Right renal cortex interstitium (tissue), 3 donors: ENCODE results near the gene ANGPT4. TPM values are rescaled to one million over a fixed set of nuclear protein-coding genes. Genes with fewer than 3 reads are reported as not detected.
A peak's percentile ranks its signal among the peaks of the same experiment; 100 is the strongest.
"Not testable (repeated sequence)": the region's sequence is repeated elsewhere in the genome, so short reads cannot be mapped to it uniquely, and the experiment has no call there.

Experiments used
- DNase-seq, 3 donors: peaks; one replicate each; pipeline ENCODE4 v3.0.0-alpha.2; 2013; ENCODE audit warnings: low read depth in 3 of 3, low spot score in 2 of 3
- polyA plus RNA-seq, 3 donors: library from polyadenylated mRNA; unstranded; fragments of 120-200 nt; gene quantifications; one replicate each; pipeline ENCODE4 v1.2.1, GENCODE V29; 2013; ENCODE audit not compliant: insufficient read length in 3 of 3

Gene ANGPT4
- polyA plus RNA-seq, 3 donors, result 0.15 to 0.50 (median 0.31) TPM

DNA sequence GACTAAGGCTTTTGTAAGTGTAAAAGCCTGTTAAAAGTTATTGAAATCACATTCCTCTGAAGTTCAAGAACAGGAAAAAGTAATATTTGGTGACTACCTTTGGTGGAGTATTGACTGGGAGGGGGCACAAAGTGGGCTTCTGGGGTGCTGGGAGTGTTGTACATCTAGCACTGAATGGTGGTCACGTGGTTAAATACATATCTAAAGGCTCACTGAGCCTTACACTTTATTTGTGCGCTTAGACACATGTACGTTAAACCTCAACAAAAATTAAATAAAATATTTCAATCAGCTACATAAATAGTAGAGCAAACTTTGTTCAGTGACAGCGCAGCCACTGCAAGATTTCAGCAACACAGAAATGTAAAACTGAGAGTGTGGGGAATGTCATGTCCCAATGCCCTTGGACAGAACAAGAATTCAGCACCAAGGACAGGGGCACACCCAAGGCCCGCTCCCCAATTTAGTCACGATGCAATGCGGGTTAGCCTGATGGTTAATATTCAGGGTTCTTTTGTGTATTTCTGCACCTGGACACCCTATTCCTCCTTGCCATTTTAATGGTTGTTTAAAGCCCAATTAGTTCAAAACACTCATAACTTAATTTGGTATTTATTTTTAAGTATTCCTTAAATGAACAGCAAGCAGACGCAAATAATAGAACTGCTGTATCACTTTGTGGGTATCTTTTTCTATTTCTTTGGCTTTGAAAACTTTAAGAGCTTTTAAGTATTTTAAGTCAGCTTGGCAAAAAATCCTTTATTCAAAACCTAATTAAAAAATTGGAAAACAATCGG is 37.4 kb downstream of the ANGPT4 start:
- DNase-seq, result peak; percentile 18 to 47 (median 27)

DNA sequence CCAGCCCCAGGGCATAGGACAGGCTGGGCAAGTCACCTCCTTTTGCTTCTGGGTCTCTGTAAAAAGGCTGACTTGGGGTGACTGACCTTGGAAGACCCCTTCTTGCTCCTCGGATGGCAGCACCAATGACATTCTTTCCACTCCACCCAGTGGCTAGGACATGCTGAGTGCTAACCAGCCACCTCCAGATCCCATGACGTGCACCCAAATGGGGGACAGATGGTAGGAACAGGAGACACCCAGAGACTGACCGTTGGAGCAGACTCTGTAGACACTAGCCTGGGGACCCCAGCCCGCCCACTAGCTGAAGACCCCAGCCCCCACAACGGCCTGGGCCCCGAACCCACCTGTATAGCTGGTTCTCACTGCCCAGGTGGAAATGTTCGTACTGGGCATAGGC is 38.3 kb downstream of the ANGPT4 start:
- DNase-seq, result no peak

DNA sequence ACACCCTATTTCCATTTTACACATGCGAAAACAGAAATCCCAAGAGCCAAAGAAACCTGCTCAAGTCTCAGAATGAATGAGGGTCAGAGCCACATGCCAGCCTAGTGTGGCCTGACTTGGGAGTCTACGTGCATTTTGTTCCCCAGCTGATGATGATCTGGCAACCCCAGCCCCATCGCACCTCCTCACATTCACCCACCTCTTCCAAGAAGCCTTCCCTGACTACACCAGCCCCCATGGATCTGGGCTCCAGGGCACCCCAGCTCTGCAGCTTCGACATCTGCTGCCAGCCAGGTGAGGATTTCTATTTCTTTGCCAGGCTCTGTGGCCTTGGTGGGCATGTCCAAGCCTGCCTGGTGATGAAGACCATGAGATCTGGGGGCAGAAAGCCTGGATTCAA is 41.0 kb downstream of the ANGPT4 start:
- DNase-seq, result no peak

DNA sequence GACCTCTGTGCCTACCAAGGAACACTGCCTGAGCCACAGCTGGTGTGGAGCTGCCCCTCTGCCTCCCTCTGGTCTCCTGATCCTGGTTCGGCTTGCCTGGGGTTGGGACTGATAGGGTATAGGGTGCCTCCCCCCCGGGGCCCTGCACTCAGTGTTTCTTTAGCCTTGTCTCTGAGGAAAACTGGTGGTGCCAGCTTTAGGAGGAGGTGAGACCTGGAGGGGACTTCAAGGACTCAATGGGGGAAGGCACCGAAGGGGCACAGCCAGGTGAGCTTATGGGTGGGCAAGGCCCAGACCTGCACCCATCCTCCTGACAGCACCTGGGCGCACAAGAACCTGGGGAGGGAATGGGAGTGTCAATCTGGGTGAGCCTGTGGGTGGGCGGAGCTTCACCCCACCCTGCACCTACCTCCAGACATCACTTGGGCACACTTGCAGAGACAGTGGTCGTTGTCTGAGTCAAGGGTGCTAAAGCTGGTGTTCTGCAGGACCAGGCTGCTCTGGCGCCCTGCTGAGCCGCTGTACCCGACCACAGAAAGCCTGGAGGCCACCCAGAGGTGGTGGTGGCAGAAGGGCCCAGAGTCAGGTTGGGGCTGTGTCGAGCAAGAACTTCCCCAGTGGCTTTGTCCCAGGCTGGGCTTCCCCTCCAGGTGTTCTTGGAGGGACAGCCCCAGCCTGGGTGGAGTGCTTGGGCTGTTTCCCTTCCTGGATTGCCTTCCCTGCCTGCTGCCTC is 42.1 kb downstream of the ANGPT4 start:
- no peak for DNase-seq

DNA sequence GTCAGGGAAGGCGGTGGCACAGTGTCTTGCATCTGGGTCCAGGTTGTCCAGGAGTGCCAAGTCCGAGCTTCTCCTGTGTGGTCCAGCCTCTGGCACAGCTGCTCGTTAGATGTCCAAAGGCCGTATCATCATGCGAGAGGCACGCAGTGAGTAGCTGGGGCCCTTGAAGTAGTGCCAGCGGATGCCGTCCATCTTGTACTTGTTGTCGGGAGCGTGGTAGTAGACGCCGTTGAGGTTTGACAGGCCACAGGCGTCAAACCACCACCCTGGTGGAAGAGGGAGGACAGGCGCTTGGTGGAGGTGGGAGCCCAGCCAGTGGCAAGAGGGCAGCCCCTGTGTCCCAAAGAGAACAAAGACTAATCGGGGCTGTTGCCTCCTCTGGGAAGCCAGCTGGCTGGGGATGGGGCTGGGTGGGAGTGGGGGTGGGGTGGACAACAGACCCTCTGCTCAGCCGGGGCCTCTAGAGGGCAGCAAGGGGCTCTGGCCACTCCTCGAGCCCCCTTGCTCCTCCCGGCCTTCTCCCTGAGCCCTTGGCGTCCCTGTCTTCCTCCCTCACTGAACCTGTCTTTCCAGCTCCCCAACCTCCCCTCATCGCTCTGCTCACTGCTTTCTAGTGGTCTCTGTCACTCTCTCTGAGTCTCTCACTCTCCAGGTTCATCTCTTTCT is 43.1 kb downstream of the ANGPT4 start:
- no peak for DNase-seq

DNA sequence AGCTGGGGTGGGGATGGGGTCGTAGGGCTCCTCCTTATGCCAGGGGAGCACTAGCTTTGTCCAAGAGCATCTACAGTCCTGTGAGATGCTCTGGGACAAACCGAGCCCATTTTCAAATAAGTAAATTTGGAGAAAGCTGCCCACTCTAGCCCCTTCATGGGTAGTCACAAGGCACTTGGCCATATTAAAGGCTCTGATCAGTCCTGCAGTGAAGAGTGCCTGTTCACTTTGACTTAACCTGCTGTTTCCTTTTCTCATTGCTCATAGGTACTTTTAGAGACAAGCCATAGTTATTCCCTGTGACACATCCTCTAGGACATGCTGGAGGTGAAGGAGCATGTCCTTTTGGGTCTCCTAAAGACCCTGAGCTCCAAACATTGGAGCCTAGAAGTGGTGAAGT is 44.2 kb downstream of the ANGPT4 start:
- DNase-seq, result no peak

DNA sequence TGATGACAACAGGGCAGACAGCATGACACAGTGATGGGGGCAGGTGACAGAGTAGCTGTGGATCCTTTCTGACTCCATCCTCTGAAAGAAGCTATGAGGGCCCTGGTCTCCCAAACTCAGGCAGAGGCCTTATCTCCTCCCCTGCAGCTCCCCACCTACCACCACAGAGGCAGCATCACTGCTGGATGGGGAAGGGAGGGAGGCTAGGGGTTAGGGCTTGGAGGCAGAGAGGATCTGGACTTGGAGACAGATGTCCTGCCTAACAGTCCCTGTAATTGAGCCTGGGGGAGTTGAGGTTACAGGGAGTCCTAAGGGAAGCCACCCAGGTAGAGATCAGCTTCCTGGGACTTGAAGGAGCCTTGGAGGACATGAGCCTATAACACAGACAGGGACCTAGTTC is 44.7 kb downstream of the ANGPT4 start:
- DNase-seq, result no peak

DNA sequence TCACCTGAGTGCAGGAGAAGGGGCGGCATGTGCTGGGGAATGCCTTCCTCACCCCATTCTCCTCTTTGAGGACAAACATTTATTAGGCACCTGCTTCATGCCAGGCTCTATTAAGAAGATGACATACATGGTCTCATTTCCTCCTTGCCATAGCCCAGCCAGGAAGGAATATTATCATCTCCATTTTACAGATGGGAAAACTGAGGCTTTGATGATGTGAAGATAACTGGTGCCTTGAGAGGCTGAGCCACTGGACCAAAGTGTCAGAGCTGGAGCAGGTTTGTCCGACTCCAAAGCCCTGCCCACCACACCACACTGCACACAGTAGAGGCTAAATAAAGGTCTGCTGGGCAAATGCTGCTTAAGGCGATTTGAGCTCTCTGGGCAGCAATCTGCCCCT is 45.4 kb downstream of the ANGPT4 start:
- no peak for DNase-seq

DNA sequence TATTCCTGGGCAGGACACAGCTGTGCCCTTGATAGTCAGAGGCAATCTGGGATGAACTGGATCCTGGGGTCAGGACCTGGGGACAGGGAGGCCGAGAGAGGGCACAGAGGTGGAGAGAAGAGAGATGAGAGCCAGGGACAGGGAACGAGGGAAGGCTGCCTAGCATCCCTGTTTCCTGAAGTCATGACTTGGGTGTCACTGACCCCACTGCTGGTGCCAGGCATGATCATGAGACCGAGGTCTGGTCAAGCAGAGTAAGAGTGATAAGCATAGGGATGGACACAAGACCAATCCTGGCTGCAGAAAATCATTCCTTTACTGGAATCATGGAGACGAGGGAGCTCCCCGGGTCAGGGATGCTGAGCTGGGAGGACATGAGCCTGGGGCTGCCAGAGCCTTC is 46.5 kb downstream of the ANGPT4 start:
- no peak for DNase-seq

DNA sequence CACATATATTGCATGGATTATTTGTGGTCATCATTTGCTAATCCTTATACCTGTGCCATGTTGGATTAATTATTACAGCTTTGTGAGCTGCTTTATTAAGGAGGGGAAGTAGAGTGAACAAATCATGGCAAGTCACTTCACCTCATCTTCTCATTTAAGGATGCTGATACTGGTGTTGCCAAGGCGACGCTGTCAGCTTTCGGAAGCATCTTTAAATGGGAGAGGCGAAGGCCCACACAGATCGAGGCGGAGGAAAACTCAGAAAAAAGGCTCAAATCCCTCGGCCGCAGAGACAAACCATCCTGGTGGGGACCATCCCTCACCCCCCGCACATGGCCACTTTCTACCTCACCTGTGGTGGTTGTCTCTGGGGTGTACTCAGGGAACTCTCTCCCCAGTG is 47.9 kb downstream of the ANGPT4 start:
- DNase-seq, result no peak

DNA sequence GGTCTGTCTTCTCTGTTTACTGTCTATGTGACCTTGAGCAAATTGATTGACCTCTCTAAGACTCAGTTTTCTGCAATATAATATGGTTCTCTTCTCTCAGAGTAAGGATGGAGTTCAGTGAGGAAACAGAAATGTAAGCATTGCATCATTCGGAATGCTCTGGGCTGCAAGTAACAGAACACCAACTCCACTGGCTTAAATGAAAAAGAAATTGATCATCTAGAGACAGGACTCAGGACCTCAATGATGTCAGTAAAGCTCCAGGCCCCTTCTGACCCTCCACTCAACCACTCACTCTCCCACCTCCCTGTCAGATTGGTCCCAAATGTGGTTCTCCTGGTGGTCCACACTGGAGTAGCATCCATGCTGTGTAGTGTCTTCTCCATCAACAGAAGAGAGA is 50.7 kb downstream of the ANGPT4 start:
- no peak for DNase-seq

DNA sequence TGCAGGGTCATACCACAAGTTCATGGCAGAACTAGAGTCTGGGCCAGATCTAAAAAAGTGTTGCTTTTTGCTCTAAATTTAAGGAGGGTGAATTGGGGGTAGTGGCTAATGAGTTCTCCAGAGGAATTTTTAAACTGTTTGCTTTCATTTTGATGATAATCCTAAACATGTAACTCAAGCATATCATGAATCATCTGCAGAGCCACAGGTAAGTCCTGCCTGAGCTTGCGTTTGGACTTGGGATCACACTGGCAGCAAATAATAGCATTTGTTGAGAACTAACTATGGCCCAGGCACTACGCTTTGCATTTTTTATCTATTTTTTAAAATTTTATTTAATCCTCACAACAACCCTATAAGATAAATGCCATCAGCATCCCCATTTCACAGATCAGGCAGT is 55.2 kb downstream of the ANGPT4 start:
- no peak for DNase-seq

DNA sequence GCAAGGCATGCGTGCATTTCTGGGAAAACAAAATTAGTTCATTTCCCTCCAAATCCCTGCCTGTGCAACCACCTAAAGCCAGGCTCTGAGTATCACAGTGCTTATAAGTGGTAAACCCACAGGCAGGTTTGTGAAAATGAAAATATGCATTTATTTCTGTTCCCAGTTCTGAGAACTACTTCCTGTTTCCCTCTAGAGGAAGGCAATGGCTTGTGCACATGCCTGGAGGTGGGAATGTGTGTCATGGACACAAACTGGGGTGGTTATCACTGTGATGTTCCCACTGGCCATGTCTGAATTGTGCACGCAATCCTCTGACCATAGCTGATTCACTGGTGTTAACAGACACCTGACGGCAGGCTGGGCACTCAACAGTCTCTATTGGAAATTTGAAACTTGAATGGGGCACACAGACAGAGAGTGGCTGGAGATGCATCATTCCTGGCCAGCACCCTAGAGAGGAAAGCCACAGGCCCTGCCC is 56.3 kb downstream of the ANGPT4 start:
- DNase-seq, result no peak

DNA sequence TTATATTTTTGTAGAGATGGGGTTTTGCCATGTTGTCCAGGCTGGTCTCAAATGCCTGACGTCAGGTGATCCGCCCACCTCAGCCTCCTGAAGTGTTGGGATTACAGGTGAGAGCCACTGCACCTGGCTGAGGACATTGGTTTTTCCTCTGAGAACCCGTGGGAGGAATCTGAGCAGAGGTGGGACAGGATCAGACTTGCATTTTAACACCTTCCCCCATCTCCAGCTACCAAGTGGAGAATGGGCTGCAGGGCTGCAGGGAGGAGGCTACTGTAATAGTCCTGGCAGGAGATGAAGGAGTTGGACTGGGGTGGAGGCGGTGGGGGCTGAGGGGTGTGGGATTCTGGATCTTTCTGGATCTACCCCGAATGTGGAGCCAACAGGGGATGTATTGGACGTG is 58.1 kb downstream of the ANGPT4 start:
- no peak for DNase-seq

DNA sequence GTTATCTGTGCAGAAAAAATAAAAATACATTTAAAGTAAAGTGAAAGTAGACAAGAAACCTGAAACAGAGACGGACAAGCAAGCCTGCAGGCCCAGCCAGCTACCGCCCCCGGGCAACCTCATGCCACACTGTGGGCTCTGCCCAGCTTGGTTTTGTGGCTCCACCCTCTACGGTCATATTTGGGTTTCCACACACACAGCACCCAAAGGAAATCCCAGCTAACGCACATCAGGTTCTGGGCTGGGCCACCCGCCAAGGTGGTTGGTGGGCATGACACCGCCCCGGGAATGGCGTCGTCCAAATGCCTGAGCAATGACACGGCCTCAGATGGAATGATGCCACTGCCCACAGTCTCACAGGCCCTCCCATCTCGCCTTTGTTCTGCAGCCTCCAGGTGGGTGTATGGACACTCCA is 59.8 kb downstream of the ANGPT4 start:
- no peak for DNase-seq

DNA sequence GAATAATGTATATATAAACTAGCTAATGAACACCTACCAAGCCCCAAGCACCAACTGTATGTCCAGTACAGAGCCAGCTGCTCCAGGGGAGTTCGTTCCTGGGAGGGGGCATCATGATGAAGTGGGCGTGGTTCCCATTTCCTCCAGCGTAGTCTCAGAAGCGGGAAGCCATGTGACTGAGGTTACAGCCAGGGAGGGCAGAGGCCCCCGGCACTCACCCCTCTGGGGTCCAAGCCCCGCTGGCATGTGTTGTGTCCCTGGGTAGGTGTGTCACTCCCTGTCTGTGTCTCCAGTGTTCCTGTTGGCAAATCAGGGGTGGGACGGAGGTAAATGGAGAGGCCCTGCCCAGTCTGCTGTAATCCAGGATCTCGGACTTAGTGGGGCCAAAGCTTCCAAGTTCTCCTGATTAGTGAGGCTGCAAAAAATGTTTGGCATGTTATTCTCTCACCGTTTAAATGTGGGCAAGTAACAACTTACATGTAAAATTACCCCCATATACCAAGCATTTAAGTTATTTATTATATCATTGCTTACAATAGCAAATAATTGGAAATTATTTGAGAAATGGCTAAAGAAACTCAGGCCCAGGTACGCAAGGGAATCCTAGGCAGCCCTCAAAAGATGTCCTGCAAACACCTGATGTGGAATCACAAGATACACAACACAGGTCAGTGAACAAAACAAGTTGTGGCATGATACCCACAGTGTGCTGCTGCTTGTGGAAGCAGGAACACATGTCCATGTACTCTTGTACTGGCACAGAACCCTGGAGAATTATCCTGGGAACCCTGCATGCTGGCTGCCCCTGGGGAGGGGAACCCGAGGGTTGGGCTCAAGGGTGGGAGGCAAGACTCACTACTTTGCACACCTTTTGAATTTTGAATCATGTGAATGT is 60.4 kb downstream of the ANGPT4 start:
- DNase-seq, result no peak

DNA sequence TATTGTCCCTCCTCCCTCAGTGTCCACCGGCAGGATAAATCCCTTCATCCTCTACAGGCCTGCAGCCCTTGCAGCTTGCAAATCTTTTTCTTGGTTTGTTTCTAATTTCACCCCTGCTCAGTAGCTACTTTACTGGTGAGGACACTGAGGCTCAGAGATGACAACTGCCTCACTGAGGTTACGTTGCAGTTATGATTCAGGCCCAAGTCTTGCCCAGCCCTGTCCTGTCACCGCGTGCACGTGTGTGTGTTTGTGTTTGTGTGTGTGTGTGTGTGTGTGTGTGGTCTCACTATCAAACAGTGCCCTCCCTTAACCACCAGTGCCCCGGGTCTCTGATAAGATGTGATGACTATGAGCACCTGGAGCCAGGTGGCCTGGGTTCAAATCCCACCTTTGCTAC is 61.5 kb downstream of the ANGPT4 start:
- DNase-seq, result no peak

DNA sequence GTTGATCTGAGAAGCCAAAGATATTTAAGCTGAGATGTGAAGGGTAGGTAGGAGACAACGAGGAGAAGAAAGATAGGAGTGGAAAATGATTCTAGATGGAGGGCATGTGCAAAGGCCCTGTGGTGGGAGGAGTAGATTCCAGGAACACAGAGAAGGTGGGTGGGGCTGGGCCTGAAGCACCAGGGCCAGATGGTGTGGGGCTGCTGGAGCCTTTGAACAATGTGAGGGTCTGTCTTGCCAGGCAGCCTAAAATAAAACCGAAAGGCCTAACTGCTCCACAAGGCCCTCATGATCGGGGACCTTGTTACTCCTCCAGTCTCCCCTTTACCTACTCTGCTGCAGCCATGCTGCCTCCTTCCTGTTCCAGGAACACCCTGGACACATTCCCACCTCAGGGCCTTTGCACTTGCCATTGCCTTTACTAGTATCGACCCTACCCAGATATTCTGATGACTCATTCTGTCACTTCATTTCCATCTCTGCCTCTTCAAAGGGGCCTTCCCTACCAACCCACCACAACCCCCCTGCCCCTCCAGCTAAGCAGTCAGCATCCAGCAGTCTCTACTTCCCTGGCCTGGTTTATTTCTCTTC is 62.6 kb downstream of the ANGPT4 start:
- DNase-seq, result no peak

DNA sequence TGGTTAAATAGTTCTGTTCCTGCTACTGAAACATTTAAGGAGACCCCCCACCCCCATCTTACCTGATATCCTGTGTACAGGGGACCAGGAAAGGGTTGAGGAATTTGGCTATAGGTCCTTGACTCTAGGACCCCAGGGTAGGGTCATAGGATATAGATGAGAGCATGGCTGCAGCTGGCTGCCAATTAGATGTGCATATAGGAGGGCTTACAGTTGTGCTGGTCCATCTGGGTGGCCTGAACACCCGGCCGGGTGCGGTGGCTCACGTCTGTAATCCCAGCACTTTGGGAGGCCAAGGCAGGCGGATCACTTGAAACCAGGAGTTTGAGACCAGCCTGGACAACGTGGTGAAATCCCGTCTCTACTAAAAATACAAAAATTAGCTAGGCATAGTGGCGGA is 67.4 kb downstream of the ANGPT4 start:
- not testable (repeated sequence) for DNase-seq

DNA sequence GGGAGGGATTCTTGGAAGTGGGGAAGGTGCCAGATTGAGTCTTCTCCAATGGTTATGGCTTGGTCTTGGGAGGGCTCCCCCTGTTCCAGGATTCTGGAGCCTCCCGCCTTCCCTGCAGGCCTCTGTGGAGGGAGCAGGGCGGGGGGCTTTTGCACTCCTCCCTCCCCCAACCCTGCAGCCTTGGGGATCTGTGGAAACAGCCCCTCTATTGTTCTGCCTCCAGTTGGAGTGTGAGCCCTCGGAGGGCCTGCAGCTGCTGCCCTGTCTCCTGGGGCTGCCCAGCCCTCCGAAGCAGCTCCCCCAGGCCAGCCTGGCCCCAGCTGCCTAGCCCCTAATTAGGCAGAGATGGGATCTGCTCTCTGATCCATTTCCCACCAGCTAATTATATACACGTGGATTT is 67.9 kb downstream of the ANGPT4 start:
- no peak for DNase-seq
